Kidney (tissue), 14 donors: Measurements from ENCODE around the gene KNTC1. TPM values are rescaled to one million over a fixed set of nuclear protein-coding genes. Genes with fewer than 3 reads are reported as not detected.

ENCODE experiments used
- DNase-seq, 5 donors: peaks; one replicate each; pipeline ENCODE4 v3.0.0-alpha.2; 2013 to 2020
- FAIRE-seq: peaks from 2 replicates; lab custom pipeline; 2012; peaks lifted over from hg19 to GRCh38; lab: Jason Lieb, UNC
- H3K27ac ChIP-seq, 2 donors: one replicate each; pipeline ENCODE4 v1.7.0; 2013; ENCODE audit warnings: low read depth in 2 of 2, low read length in 2 of 2, inconsistent platforms in 1 of 2
- H3K27me3 ChIP-seq: one replicate; pipeline ENCODE4 v1.7.1; 2013; ENCODE audit warnings: low read length, inconsistent platforms; ENCODE audit not compliant: control insufficient read depth, insufficient read depth
- H3K36me3 ChIP-seq, 3 donors: one replicate each; pipeline versions ENCODE4 v1.7.0 to v1.7.1; 2013; ENCODE audit warnings: low read length in 3 of 3, control low read depth in 1 of 3, inconsistent platforms in 1 of 3; ENCODE audit not compliant: insufficient read depth in 3 of 3, control insufficient read depth in 2 of 3
- H3K4me1 ChIP-seq, 3 donors: one replicate each; pipeline versions ENCODE4 v1.7.0 to v1.7.1; 2013; ENCODE audit warnings: low read length in 3 of 3, inconsistent platforms in 1 of 3, low read depth in 1 of 3; ENCODE audit not compliant: control insufficient read depth in 2 of 3, insufficient read depth in 2 of 3
- H3K4me3 ChIP-seq, 3 donors: one replicate each; pipeline versions ENCODE4 v1.7.0 to v1.8.1; 2013; ENCODE audit warnings: low read length in 3 of 3, control low read depth in 1 of 3, inconsistent platforms in 1 of 3
- H3K9ac ChIP-seq, 3 donors: one replicate each; pipeline versions ENCODE4 v1.7.0 to v1.7.1; 2013; ENCODE audit warnings: low read length in 3 of 3, control low read depth in 1 of 3, inconsistent platforms in 1 of 3
- H3K9me3 ChIP-seq, 3 donors: one replicate each; pipeline versions ENCODE4 v1.7.0 to v1.7.1; 2013; ENCODE audit warnings: low read length in 3 of 3, control low read depth in 1 of 3, inconsistent platforms in 1 of 3; ENCODE audit not compliant: control insufficient read depth in 2 of 3, insufficient read depth in 1 of 3
- intact Hi-C: fragments of 100-400 bp; cut with DNase I; formaldehyde crosslinking; loops from one replicate; pipeline ENCODE4 v1.11.1; 2022
- polyA plus RNA-seq: library from polyadenylated mRNA; stranded (reverse); fragments of 350-450 nt; fragmentation: Illumina TruSeq; extraction: RNeasy Lipid Tissue Mini Kit (QIAGEN cat#74804); gene quantifications from one replicate; pipeline ENCODE4 v1.2.3, GENCODE V29; 2014; ENCODE audit warnings: low read depth, low replicate concordance; ENCODE audit not compliant: insufficient read depth
- total RNA-seq: library from RNA; stranded (reverse); fragmentation: NEBNext Ultra II Directional; extraction: Animal tissue kit (Norgen Biotek cat#: 25700); gene quantifications from one replicate; pipeline ENCODE4 v1.2.1, GENCODE V29; 2021
- TF ChIP-seq, protein P1 (sequence below): IDR thresholded peaks from 3 replicates; pipeline ENCODE4 v1.5.1; 2012; ENCODE audit warnings: mild to moderate bottlenecking, moderate library complexity, borderline replicate concordance; ENCODE audit not compliant: insufficient read depth; ENCODE audit errors: extremely low read depth
- donor health status: control.
- donor health status: control.
- donor health status: control.
- donor health status: control.
- donor health status: control.
- donor health status: DM: yes; HTN: yes; CAD: no.
- donor health status: Normal renal cell carcinoma (clear cell type).

The KNTC1 gene
- total and polyA plus RNA-seq, 2 donors from 2014 or later, result 4.3 to 12.6 TPM

DNA sequence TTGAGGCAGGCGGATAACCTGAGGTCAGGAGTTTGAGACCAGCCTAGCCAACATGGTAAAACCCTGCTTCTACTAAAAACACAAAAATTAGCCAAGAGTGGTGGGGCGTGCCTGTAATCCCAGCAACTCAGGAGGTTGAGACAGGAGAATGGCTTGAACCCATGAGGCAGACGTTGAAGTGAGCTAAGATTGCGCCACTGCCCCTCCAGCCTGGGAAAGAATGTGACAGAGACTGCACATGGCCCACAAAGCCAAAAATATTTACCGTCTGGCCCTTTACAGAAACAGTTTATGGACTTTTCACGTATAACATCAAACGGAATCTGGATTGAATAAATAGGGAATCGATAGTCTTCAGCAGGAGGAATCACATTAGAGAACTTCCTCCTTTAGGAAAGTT lies 3.8 kb upstream of the KNTC1 start:
- TF ChIP-seq, protein P1, sequence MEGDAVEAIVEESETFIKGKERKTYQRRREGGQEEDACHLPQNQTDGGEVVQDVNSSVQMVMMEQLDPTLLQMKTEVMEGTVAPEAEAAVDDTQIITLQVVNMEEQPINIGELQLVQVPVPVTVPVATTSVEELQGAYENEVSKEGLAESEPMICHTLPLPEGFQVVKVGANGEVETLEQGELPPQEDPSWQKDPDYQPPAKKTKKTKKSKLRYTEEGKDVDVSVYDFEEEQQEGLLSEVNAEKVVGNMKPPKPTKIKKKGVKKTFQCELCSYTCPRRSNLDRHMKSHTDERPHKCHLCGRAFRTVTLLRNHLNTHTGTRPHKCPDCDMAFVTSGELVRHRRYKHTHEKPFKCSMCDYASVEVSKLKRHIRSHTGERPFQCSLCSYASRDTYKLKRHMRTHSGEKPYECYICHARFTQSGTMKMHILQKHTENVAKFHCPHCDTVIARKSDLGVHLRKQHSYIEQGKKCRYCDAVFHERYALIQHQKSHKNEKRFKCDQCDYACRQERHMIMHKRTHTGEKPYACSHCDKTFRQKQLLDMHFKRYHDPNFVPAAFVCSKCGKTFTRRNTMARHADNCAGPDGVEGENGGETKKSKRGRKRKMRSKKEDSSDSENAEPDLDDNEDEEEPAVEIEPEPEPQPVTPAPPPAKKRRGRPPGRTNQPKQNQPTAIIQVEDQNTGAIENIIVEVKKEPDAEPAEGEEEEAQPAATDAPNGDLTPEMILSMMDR, result no peak
- no peaks in the 10 kb centered on the region for H3K9me3 ChIP-seq
- peak overlapping the region in 1 of 3 donors; percentile 21 for H3K9ac ChIP-seq
- H3K4me3 ChIP-seq, result peak overlapping the region in 2 of 3 donors; percentile 14 to 100
- peaks cover 17 to 29% (median 22%) of the 10 kb centered on the region in 3 donors for H3K36me3 ChIP-seq
- FAIRE-seq (no peak), DNase-seq (no peak)
- intact Hi-C loops, result no loop called here
- no peaks in the 10 kb centered on the region for H3K27me3 ChIP-seq
- H3K27ac ChIP-seq, result no peak overlapping the region
- H3K4me1 ChIP-seq, result peaks cover 0 to 21% (median 18%) of the 10 kb centered on the region in 3 donors

DNA sequence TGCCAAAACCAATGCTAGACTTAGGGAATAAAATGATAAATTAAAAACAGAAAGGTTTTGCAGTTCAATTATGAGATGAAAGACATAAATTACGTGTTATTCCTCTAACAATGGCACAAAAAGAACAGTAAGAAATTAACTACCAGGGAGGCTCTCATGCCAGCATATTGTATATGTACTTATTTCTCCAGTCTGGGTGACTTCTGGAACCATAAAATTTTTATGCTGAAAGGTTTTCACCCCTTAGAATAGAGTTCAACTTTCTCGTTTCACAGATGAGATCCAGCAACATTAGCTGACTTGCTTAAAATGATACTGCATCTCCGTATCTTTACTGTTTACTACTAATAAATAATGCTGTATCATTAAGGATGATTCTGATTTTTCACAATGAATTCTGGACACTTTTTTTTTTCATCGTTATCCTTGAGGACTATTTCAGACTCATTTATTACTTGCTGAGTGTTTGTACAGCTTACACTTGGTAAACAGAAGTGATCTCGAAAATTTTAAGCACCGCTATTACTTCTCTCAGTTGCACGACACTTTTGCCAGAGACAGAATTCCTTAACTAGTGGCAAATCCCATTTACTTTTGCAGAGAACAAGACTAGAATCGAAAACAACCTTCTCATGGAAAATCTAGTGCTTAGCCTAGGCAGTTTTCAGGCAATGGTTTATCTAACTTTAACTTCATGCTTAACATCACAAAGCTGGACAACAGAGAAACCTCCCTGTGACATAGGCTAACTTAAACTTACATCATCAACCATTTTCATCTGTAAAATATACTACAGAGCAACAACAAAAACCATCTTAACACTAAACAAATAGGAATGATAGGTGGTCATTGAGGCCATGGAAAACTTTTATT lies 3.0 kb upstream of the KNTC1 start:
- Histone ChIP-seq H3K27ac (no peak overlapping the region), H3K9ac (peak overlapping the region; percentile 19 to 48 (median 21)), H3K27me3 (no peaks in the 10 kb centered on the region), H3K36me3 (peaks cover 16 to 22% (median 17%) of the 10 kb centered on the region in 3 donors), H3K4me1 (peaks cover 0 to 21% (median 18%) of the 10 kb centered on the region in 3 donors), H3K4me3 (peak overlapping the region; percentile 37 to 100 (median 50)), H3K9me3 (no peaks in the 10 kb centered on the region)
- TF ChIP-seq, protein P1, result no peak
- intact Hi-C loops, result no loop called here
- no peak for DNase-seq
- no peak for FAIRE-seq

DNA sequence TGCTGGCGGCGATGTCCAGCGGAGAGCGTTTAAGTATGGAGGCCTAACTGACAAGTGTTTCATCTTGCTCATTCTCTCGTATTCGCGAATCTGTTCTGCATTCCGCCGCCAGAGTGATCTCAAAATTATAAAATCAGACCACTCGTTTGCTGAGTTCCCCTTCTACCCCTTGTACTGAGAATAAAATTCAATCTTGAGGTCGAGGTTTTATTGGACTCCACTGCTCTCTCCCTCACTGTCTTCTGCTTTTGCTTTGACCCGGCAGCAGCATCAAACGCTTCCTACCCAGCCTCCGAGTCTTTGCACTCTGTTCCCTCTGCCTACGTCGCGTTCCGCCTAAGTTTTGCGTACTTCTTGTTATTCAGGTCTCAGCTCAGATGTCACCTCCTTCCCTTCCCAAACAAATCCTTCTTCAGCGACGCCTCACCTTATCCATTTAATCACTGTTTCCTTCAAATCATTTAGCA lies 462 bp downstream of the KNTC1 start:
- Histone ChIP-seq H3K4me3 (peak overlapping the region; percentile 81 to 100 (median 100)), H3K9me3 (no peaks in the 10 kb centered on the region), H3K4me1 (peaks cover 0 to 18% (median 17%) of the 10 kb centered on the region in 3 donors), H3K36me3 (peaks cover 0 to 4% (median 0%) of the 10 kb centered on the region in 3 donors), H3K27me3 (no peaks in the 10 kb centered on the region), H3K9ac (peak overlapping the region; percentile 21 to 73 (median 59)), H3K27ac (no peak overlapping the region)
- DNase-seq (peak in 3 of 5 donors; percentile 15 to 36 (median 25)), FAIRE-seq (no peak)
- intact Hi-C loops, result no loop called here
- TF ChIP-seq, protein P1, result no peak
